Muscle of arm (tissue), 12 donors: ENCODE results near the gene NOP9. TPM values are rescaled to one million over a fixed set of nuclear protein-coding genes. Genes with fewer than 3 reads are reported as not detected.

ENCODE experiments used
- DNase-seq: peaks from one replicate; pipeline ENCODE4 v3.0.0-alpha.2; 2013
- polyA plus RNA-seq, 12 donors: library from polyadenylated mRNA; unstranded; fragments of 120-200 nt; gene quantifications; one replicate each; pipeline ENCODE4 v1.2.1, GENCODE V29; 2013; ENCODE audit not compliant: insufficient read length in 12 of 12

The NOP9 gene
- polyA plus RNA-seq, 12 donors = 18.0 to 23.6 (median 20.5) TPM; not detected in 1

DNA sequence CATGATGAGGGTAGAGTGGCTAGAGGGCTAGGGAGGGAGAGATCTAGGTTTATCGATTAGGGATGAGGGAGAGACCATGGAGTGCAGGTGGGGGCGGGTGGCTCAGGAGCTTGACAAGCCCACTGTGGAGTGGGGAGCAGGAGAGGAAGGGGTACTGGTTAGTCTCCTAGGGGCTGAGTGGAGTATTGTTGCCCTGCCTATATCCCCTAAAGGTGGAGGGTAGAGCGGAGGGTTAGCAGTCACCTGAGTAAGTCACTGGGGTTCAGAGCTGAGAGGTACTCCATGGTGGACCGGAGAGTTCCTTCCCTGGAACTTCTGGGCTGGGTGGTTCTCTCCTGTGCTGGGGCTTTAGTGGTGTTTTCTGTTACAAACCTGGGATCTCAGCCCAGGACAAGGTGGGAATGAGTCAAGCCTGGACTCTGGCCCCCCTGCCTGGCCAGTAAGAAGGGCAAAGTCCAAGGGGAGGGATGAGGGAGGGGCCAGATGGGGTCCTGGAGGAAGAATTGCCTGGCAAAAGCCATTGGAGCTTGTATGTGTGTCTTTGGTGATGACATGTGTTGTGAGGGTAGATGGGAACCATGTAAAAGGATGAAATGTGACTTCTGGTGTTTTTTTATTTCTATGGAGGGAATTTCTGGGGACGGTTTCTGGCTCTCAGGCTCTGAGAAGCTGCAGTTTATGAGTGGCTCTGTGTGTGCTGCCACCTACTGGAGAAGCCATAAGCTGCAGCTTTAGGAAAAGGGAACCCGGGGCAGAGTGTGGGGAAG is 8.1 kb downstream of the NOP9 start, which contains the start of gene CIDEB:
Gene CIDEB, minus strand, starts transcription at position 403 of the 767 bp plus-strand sequence. Its CDS starts 119 bp downstream, at position 284.
- no peak for DNase-seq

- no peak for DNase-seq
These were observed 8.9 kb downstream of the NOP9 start for GRCh38 chr14:24308342-24309124.

DNA sequence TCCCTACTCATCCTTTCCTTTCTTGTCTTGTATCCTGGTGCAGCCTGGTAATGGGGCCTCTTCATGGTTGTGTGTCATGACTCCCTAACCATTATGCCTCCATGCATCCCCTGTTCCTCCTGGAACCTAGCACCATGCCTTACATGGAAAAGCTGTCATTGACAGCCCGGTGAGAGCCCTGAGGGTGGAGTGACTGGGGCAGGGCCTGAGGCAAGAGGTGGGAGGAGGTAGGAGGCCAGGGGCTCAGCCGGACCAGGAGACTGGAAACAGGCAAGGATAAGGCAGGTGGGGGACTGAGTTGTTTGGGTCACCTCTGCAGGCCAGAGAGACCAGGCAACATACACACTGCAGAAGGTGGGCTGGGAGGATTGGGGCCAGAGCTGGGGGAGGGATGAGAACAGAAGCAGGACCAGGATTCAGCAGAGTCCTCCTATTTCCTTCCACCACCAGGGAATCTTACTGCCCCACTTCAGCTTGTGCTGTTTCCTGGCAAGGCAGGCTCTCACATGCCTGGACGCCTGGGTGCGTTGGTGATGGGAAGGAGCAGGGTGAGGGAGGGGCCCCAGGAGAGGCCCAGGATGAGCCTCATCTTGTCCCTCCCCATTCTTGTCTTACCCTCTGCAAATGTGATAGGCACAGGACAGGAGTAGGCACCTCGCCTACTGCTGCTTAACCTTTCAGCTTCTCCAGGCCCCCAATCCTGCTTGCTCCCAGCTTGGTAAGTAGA is 10.1 kb downstream of the NOP9 start, which contains the start of gene LTB4R2:
Gene LTB4R2, plus strand, starts transcription at position 603 of the 727 bp plus-strand sequence. CDS start 525 bp downstream, outside the sequence.
- no peak for DNase-seq

DNA sequence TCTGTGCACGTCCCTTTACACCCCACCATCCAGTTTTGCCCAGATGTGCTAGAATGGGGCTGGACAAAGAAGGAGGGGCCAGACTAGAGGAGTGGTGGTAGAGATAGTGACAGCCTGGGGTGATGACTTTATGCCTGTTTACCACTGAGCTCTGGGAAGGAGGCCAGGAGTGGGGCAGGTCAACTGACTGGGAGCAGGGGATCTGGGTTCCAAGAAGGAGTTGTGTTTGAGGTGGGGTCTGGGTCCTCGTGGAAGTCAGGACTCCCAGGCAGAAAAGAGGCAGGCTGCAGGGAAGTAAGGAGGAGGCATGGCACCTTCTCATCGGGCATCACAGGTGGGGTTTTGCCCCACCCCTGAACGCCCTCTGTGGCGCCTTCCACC is 10.6 kb downstream of the NOP9 start:
- DNase-seq = no peak

GRCh38 chr14:24310646-24311604 is 11.3 kb downstream of the NOP9 start, which contains the start of gene LTB4R:
Gene LTB4R (plus strand): TSS chr14:24311502. CDS start chr14:24315652, 4,150 bp downstream.
- peak; percentile 54 for DNase-seq

DNA sequence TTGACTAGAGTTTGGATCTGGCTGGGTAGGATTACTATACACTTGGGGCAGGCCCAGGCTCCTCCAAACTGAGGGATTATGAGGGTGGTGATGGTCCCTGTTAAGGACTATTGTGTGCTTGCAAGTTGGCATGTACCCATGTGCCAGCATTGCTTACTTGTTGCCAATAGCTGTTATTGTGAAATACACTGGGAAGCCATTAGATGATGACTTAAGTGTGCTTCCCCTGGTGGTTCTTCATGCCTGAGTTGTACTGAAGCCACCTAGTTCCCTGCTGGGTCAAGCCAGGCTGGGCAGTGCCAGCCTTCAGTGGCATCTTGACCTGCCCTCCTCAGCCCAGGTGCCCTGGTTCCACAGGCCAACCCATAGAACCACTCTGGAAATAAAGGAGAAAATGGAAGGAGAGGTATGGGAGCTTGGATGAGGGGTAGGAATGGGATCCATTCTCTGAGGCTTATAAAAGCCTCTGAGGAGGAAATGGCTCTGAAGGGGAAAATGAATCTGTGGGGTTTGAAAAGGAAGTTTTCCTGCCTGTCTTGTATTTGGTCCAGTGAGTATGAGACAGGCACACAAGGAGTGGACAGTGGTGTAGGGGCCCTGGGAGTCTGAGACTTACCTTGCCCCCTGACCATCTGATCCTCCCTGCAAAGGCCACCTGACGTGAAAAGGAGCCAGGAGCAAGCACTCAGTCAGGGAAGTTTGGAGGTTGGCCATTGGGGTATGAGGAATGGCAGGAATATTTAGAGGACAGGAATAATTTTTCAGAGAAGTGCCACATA is 12.4 kb downstream of the NOP9 start:
- no peak for DNase-seq

GRCh38 chr14:24312736-24313507 is 13.3 kb downstream of the NOP9 start:
- no peak for DNase-seq

- no peak for DNase-seq
These were observed 14.3 kb downstream of the NOP9 start for GRCh38 chr14:24313913-24314312.

DNA sequence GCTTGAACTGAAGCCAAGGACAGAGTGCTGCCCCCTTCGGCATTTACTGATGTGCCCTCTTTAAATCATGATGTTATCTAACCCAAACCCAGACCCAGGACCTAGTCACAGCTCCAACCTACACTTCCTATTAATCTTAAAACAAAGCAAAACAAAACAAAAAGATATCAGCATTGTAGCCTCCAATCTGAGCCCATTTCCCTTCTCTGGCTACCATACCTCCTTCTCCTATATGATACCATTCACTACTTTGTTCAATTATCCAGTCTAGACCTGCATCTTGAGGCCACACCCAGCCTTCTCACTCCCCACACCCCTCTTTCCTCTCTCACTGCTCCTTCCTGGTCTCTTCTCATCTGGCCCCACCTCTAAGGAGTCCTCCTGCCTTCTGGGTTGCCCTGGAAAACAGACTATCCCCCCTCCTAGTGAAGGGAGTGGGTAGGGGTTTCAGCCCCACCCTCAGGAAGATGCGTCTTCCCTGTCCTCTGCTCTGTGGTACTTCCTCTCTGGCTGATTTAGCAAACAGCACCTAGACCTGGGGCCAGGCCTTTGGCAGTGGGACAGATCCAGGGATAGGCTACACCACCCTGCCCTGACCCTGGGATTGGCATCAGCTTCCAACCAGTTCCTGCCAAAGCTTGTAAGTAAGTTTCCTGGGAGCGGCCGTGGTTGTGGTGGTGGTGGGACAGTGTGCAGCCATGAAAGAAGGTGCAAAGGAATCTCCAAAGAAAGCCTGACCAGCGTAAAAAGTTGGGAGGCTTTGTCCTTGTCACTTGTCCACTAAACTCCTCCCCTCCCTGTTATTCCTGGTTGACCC is 14.9 kb downstream of the NOP9 start:
- no peak for DNase-seq

DNA sequence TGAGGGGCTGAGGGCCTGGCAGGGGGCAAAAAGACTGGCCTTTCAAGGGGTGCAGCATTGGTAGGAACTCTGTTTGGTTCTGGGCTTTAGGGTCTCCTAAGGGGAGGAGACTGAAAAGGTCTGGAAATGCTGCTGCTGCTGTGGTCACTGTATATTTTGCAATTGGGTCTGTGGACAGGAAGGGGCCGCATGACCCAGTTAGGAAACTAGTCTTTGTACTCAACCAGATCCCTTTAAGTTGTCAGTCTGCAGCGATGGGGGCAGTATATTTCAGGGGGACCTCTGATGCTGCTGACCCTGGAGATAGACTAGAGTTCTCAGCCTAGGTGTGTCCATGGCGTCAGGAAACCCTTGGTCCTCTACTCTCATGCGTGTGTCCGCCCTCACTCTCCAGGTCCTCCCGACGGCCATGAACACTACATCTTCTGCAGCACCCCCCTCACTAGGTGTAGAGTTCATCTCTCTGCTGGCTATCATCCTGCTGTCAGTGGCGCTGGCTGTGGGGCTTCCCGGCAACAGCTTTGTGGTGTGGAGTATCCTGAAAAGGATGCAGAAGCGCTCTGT is 15.7 kb downstream of the NOP9 start:
- DNase-seq = no peak

DNA sequence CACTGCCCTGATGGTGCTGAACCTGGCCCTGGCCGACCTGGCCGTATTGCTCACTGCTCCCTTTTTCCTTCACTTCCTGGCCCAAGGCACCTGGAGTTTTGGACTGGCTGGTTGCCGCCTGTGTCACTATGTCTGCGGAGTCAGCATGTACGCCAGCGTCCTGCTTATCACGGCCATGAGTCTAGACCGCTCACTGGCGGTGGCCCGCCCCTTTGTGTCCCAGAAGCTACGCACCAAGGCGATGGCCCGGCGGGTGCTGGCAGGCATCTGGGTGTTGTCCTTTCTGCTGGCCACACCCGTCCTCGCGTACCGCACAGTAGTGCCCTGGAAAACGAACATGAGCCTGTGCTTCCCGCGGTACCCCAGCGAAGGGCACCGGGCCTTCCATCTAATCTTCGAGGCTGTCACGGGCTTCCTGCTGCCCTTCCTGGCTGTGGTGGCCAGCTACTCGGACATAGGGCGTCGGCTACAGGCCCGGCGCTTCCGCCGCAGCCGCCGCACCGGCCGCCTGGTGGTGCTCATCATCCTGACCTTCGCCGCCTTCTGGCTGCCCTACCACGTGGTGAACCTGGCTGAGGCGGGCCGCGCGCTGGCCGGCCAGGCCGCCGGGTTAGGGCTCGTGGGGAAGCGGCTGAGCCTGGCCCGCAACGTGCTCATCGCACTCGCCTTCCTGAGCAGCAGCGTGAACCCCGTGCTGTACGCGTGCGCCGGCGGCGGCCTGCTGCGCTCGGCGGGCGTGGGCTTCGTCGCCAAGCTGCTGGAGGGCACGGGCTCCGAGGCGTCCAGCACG is 16.4 kb downstream of the NOP9 start:
- no peak for DNase-seq

DNA sequence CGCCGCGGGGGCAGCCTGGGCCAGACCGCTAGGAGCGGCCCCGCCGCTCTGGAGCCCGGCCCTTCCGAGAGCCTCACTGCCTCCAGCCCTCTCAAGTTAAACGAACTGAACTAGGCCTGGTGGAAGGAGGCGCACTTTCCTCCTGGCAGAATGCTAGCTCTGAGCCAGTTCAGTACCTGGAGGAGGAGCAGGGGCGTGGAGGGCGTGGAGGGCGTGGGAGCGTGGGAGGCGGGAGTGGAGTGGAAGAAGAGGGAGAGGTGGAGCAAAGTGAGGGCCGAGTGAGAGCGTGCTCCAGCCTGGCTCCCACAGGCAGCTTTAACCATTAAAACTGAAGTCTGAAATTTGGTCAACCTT is 16.9 kb downstream of the NOP9 start:
- DNase-seq = no peak

GRCh38 chr14:24317141-24317928 is 17.7 kb downstream of the NOP9 start:
- DNase-seq = no peak

- DNase-seq = no peak
These were observed 21.7 kb downstream of the NOP9 start for GRCh38 chr14:24321212-24321975.

DNA sequence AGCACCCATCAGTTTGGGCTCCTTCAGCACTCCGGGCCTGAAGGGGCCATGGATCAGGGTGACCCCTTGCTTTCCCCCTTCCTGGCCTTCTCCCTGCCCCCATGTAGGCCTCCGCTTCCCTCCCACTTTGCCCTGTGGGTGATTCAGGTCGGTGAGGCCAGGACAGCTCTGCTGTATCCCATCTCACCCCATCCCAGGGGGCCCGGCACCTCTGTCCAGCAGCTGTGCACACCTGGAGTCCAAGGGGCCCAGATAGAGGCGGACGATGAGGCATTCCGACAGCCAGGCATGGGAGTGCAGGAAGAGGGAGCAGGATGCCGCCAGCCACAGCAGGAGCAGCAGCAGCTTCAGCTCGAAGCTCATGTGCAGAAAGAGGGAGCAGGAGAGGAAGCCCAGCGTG is 23.0 kb downstream of the NOP9 start:
- DNase-seq = no peak

- DNase-seq = no peak
These were observed 23.7 kb downstream of the NOP9 start for GRCh38 chr14:24323341-24323740.
